GM23248 (cell line): ENCODE measurements around the gene CAMK1D.

ENCODE experiments used
- EZH2 ChIP-seq: fragments of 200-600 bp; sonication (generic); IDR thresholded peaks from 2 replicates; pipeline ENCODE4 v1.6.1; 2018; ENCODE audit warnings: antibody characterized with exemption, mild to moderate bottlenecking; ENCODE audit not compliant: insufficient read depth, poor library complexity, severe bottlenecking
- EZH2phosphoT487 ChIP-seq: fragments of 200-600 bp; sonication (generic); IDR thresholded peaks from 2 replicates; pipeline ENCODE4 v1.6.1; 2018; ENCODE audit warnings: antibody characterized with exemption, moderate library complexity, mild to moderate bottlenecking, low read depth; ENCODE audit not compliant: insufficient read depth

GRCh38 chr10:12834721-12835120 is 485.4 kb downstream of the CAMK1D start:
- TF ChIP-seq EZH2 (no peak), EZH2phosphoT487 (no peak)
